Fibroblast of lung (primary cell): ENCODE results near the gene NUP214.

Experiments
- CTCF ChIP-seq, 2 donors: IDR thresholded peaks in 1 of 2; conservative IDR thresholded peaks in 1 of 2; 1 replicate in 1 of 2; 2 replicates in 1 of 2; pipeline ENCODE4 v1.5.1; 2011 to 2012; ENCODE audit warnings: low read length in 2 of 2, control low read depth in 1 of 2, inconsistent platforms in 1 of 2, low read depth in 1 of 2, mild to moderate bottlenecking in 1 of 2
- EZH2 ChIP-seq: IDR thresholded peaks from 2 replicates; pipeline ENCODE4 v1.5.1; 2012; ENCODE audit warnings: low read length, control low read depth, mild to moderate bottlenecking; ENCODE audit errors: missing control alignments

GRCh38 chr9:131204285-131204684 lies 78.9 kb downstream of the NUP214 start:
- TF ChIP-seq EZH2 (no peak), CTCF (conservative IDR thresholded peaks at IDR 0.05 in 1 of 2, IDR thresholded peaks at IDR 0.05 in 1 of 2; ENCODE audit: low read depth in 1 of 2, low read length in 2 of 2) (no peak)
